Activated T-cell treated with anti-CD3 and anti-CD28 coated beads, Interleukin-2, amount 50 U/mL, for 72 hours (primary cell): ENCODE data around the gene LTB. TPM values are rescaled to one million over a fixed set of nuclear protein-coding genes. Genes with fewer than 3 reads are reported as not detected.
A peak's percentile ranks its signal among the peaks of the same experiment; 100 is the strongest.
"Not testable (repeated sequence)": the region's sequence is repeated elsewhere in the genome, so short reads cannot be mapped to it uniquely, and the experiment has no call there.

Experiments used
- ATAC-seq, 2 donors: fragments of 150-1000 bp; cut with Tn5 transposase; replicated peaks in 1 of 2; 2 replicates each; pipeline ENCODE4 v1.10.0; 2021; ENCODE audit warnings: moderate library complexity in 2 of 2, mild to moderate bottlenecking in 1 of 2
- DNase-seq, 2 donors: peaks; one replicate each; pipeline ENCODE4 v3.0.0; 2021 to 2022; ENCODE audit warnings: mixed read lengths in 1 of 2
- H3K27ac Mint-ChIP-seq: one replicate; pipeline ENCODE4 v1.8.0; 2022; ENCODE audit warnings: mild to moderate bottlenecking, moderate library complexity, mixed read lengths
- H3K27me3 Mint-ChIP-seq: one replicate; pipeline ENCODE4 v1.8.0; 2022; ENCODE audit warnings: low read depth, mixed read lengths
- H3K36me3 Mint-ChIP-seq, 2 donors: one replicate each; pipeline ENCODE4 v1.8.0; 2022; ENCODE audit warnings: mixed read lengths in 2 of 2, mild to moderate bottlenecking in 1 of 2; ENCODE audit not compliant: insufficient read depth in 2 of 2
- H3K4me1 Mint-ChIP-seq: one replicate; pipeline ENCODE4 v1.8.0; 2022; ENCODE audit warnings: low read depth, mixed read lengths
- H3K4me3 Mint-ChIP-seq, 2 donors: one replicate each; pipeline ENCODE4 v1.8.0; 2022; ENCODE audit warnings: mild to moderate bottlenecking in 2 of 2, mixed read lengths in 2 of 2, moderate library complexity in 2 of 2
- H3K9me3 Mint-ChIP-seq, 2 donors: one replicate each; pipeline ENCODE4 v1.8.0; 2022; ENCODE audit warnings: mixed read lengths in 2 of 2
- total RNA-seq, 2 donors: library from RNA; stranded (reverse); gene quantifications; one replicate each; pipeline ENCODE4 v1.2.3, GENCODE V29; 2022

Gene LTB
- total RNA-seq, 2 donors from 2014 or later = 43.4 to 61.8 TPM

DNA sequence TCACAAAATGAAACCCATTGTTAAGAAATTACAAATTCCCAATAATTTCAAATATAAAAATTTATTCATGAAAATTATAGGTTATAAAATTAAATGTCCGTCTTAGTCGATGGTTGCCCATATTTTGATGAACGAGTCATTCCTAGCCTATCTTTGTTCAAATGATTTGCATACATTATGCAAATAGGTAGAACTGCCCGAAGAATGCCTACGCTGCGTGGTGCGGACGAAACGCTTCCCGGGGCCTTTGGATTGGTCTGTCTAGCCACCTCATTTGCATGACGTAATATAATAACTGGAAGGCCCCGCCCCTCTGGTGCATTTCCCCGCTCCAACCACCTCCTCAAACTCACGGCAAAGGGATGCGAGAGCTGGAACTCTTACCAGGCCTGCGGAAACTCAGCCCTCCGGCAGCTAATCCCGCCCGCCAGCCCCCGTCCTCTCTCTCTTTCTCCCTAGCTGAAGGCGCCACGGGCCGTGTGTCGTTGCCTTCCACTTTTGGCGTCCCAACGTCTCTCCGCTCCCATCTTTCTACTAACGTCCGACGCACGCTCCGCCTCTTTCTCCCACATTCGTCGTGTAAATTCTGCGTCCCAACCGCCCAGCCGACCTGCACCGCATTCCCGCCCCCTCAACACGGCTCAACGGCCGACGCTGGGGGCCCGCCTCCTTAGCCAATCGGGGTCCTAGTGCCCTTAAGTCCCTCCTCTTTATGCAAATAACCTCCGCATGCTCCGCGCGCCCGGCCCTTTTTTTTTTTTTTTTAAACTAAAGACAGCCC is 37.8 kb upstream of the LTB start:
- Mint-ChIP-seq H3K27me3 (no peaks in the 10 kb centered on the region), H3K36me3 (peaks cover 15 to 28% of the 10 kb centered on the region in 2 donors), H3K9me3 (no peaks in the 10 kb centered on the region), H3K4me1 (peaks cover 54% of the 10 kb centered on the region), H3K4me3 (peak overlapping the region; percentile 77 to 85), H3K27ac (peak overlapping the region; percentile 81)
- peak; percentile 98 to 99 for DNase-seq
- peak; percentile 84 to 88 for ATAC-seq

GRCh38 chr6:31617010-31617409 is 34.8 kb upstream of the LTB start:
- Mint-ChIP-seq H3K27ac (peak overlapping the region; percentile 66), H3K9me3 (no peaks in the 10 kb centered on the region), H3K4me3 (peak overlapping the region; percentile 75 to 88), H3K36me3 (peaks cover 7 to 10% of the 10 kb centered on the region in 2 donors), H3K4me1 (peaks cover 50% of the 10 kb centered on the region), H3K27me3 (no peaks in the 10 kb centered on the region)
- DNase-seq = no peak
- no peak for ATAC-seq

- peak overlapping the region; percentile 66 for H3K27ac Mint-ChIP-seq
- no peaks in the 10 kb centered on the region for H3K9me3 Mint-ChIP-seq
- peak; percentile 49 to 52 for DNase-seq
Observed at GRCh38 chr6:31615748-31616147, 33.5 kb upstream of the LTB start.

GRCh38 chr6:31614684-31615578 is 32.7 kb upstream of the LTB start, which contains the start of gene AIF1:
AIF1 (plus strand) TSS chr6:31615234; CDS start chr6:31615330, 96 bp downstream.
- peaks cover 44% of the 10 kb centered on the region for H3K4me1 Mint-ChIP-seq
- peak within 1 kb of the TSS; percentile 75 to 88 for H3K4me3 Mint-ChIP-seq
- no peaks in the 10 kb centered on the region for H3K36me3 Mint-ChIP-seq
- no peak for DNase-seq
- H3K27me3 Mint-ChIP-seq = no peaks in the 10 kb centered on the region
- no peaks in the 10 kb centered on the region for H3K9me3 Mint-ChIP-seq
- no peak for ATAC-seq
- peak within 1 kb of the TSS; percentile 66 for H3K27ac Mint-ChIP-seq

More at GRCh38 chr6:31615748-31616147, 33.5 kb upstream of the LTB start:
- H3K4me3 Mint-ChIP-seq = peak overlapping the region; percentile 75 to 88
- peaks cover 44% of the 10 kb centered on the region for H3K4me1 Mint-ChIP-seq
- no peaks in the 10 kb centered on the region for H3K27me3 Mint-ChIP-seq
- H3K36me3 Mint-ChIP-seq = no peaks in the 10 kb centered on the region
- no peak for ATAC-seq

GRCh38 chr6:31614075-31614619 is 31.9 kb upstream of the LTB start:
- no peaks in the 10 kb centered on the region for H3K9me3 Mint-ChIP-seq
- H3K4me1 Mint-ChIP-seq = peaks cover 44% of the 10 kb centered on the region
- ATAC-seq = no peak
- DNase-seq = no peak
- H3K36me3 Mint-ChIP-seq = no peaks in the 10 kb centered on the region
- H3K4me3 Mint-ChIP-seq = no peak overlapping the region
- H3K27me3 Mint-ChIP-seq = no peaks in the 10 kb centered on the region
- H3K27ac Mint-ChIP-seq = no peak overlapping the region

DNA sequence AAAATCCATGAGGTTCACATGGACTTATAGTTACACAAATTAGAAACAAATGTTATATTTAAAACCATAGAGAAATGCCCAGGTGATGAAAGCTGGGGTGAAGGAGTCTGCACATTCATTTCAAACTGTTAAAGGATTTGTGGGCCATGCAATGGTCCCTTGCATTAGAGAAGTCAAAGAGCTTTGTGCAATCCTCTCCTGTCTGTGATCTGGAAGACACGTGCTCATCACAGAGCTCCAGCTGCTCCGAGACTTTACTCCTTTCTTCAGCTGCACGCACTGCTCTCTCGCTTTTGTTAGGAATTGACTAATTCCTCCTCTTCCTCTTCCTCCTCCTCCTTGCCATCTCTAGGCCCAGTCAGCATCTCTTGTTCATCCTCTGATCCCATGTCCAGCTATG is 28.7 kb upstream of the LTB start:
- no peak overlapping the region for H3K27ac Mint-ChIP-seq
- H3K4me3 Mint-ChIP-seq = no peak overlapping the region
- no peak for DNase-seq
- no peaks in the 10 kb centered on the region for H3K27me3 Mint-ChIP-seq
- ATAC-seq = no peak
- peaks cover 14% of the 10 kb centered on the region for H3K4me1 Mint-ChIP-seq
- no peaks in the 10 kb centered on the region for H3K36me3 Mint-ChIP-seq
- no peaks in the 10 kb centered on the region for H3K9me3 Mint-ChIP-seq

GRCh38 chr6:31609519-31610406 is 27.5 kb upstream of the LTB start:
- no peaks in the 10 kb centered on the region for H3K9me3 Mint-ChIP-seq

DNA sequence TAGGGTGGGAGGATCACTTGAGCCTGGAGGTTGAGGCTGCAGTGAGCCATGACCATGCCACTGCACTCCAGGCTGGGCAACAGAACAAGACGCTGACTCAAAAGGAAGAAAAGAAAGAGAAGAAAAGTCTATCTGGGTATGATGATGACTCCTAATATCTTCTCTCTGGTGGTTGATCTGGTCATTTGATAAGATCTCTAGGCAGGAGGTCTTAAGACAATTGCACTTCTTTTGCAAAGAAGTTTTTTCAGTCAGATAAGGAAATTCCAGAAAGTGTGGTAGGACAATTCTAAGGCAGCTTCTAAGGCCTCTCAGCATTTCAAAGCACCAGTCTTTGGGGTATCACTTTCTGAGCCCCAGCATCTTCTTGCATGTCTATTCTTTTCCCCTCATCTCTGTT is 25.1 kb upstream of the LTB start:
- no peaks in the 10 kb centered on the region for H3K9me3 Mint-ChIP-seq
- DNase-seq (no peak), ATAC-seq (no peak)
- H3K4me1 Mint-ChIP-seq = no peaks in the 10 kb centered on the region
- no peak overlapping the region for H3K27ac Mint-ChIP-seq
- no peaks in the 10 kb centered on the region for H3K36me3 Mint-ChIP-seq
- H3K27me3 Mint-ChIP-seq = no peaks in the 10 kb centered on the region
- no peak overlapping the region for H3K4me3 Mint-ChIP-seq

More at GRCh38 chr6:31609519-31610406, 27.5 kb upstream of the LTB start:
- Mint-ChIP-seq H3K36me3 (no peaks in the 10 kb centered on the region), H3K4me1 (peaks cover 2% of the 10 kb centered on the region), H3K27ac (no peak overlapping the region), H3K4me3 (no peak overlapping the region), H3K27me3 (no peaks in the 10 kb centered on the region)
- ATAC-seq = no peak
- DNase-seq = no peak

- no peaks in the 10 kb centered on the region for H3K27me3 Mint-ChIP-seq
- peaks cover 0 to 4% of the 10 kb centered on the region in 2 donors for H3K36me3 Mint-ChIP-seq
- peaks cover 47% of the 10 kb centered on the region for H3K4me1 Mint-ChIP-seq
- DNase-seq = peak; percentile 41 to 55
- H3K9me3 Mint-ChIP-seq = no peaks in the 10 kb centered on the region
- H3K27ac Mint-ChIP-seq = no peak overlapping the region
- H3K4me3 Mint-ChIP-seq = no peak overlapping the region
- peak; percentile 62 for ATAC-seq
Observed at GRCh38 chr6:31597006-31597405, 14.8 kb upstream of the LTB start.

GRCh38 chr6:31592396-31592771 is 10.2 kb upstream of the LTB start:
- Mint-ChIP-seq H3K27ac (peak overlapping the region; percentile 3), H3K9me3 (no peaks in the 10 kb centered on the region), H3K4me1 (peaks cover 57% of the 10 kb centered on the region), H3K27me3 (no peaks in the 10 kb centered on the region), H3K36me3 (peaks cover 0 to 4% of the 10 kb centered on the region in 2 donors), H3K4me3 (peak overlapping the region; percentile 36 to 67)
- no peak for DNase-seq
- ATAC-seq = peak in 1 of 2 donors; percentile 15

DNA sequence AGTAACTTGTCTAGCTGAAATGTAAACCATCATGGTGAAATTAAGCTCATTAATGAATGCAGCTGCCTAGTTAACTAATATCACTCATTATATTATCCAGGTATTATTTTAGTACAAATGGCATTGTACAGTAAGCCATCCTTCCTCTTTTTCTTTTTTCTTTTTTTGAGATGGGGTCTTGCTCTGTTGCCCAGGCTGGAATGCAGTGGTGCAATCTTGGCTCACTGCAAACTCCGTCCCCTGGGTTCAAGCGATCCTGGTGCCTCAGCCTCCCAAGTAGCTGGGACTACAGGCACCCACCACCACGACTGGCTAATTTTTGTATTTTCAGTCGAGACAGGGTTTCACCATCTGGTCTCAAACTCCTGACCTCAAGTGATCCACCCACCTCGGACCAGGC is 8.5 kb upstream of the LTB start:
- H3K27me3 Mint-ChIP-seq, DNase-seq, H3K27ac Mint-ChIP-seq, ATAC-seq, H3K36me3 Mint-ChIP-seq, H3K4me3 Mint-ChIP-seq, H3K9me3 Mint-ChIP-seq: not testable (repeated sequence)
- peaks cover 63% of the 10 kb centered on the region for H3K4me1 Mint-ChIP-seq

- no peaks in the 10 kb centered on the region for H3K27me3 Mint-ChIP-seq
- ATAC-seq (no peak), DNase-seq (no peak)
- no peaks in the 10 kb centered on the region for H3K36me3 Mint-ChIP-seq
- H3K27ac Mint-ChIP-seq = peak overlapping the region; percentile 4
- no peak overlapping the region for H3K4me3 Mint-ChIP-seq
- H3K9me3 Mint-ChIP-seq = no peaks in the 10 kb centered on the region
- peaks cover 74% of the 10 kb centered on the region for H3K4me1 Mint-ChIP-seq
Observed at GRCh38 chr6:31588871-31589650, 6.8 kb upstream of the LTB start.
